Umbilical cord (tissue), 2 donors: ENCODE measurements around the gene ANKZF1. TPM values are rescaled to one million over a fixed set of nuclear protein-coding genes. Genes with fewer than 3 reads are reported as not detected.
A peak's percentile ranks its signal among the peaks of the same experiment; 100 is the strongest.
"Not testable (repeated sequence)": the region's sequence is repeated elsewhere in the genome, so short reads cannot be mapped to it uniquely, and the experiment has no call there.

Experiments used
- DNase-seq: peaks from one replicate; pipeline ENCODE4 v3.0.0-alpha.2; 2015; ENCODE audit warnings: low spot score
- total RNA-seq: library from RNA; depleted of rRNA; stranded (reverse); fragments of >200 nt; gene quantifications from one replicate; pipeline ENCODE4 v1.2.3, GENCODE V29; 2014; ENCODE audit warnings: low replicate concordance; ENCODE audit not compliant: insufficient read depth

Gene ANKZF1, protein sequence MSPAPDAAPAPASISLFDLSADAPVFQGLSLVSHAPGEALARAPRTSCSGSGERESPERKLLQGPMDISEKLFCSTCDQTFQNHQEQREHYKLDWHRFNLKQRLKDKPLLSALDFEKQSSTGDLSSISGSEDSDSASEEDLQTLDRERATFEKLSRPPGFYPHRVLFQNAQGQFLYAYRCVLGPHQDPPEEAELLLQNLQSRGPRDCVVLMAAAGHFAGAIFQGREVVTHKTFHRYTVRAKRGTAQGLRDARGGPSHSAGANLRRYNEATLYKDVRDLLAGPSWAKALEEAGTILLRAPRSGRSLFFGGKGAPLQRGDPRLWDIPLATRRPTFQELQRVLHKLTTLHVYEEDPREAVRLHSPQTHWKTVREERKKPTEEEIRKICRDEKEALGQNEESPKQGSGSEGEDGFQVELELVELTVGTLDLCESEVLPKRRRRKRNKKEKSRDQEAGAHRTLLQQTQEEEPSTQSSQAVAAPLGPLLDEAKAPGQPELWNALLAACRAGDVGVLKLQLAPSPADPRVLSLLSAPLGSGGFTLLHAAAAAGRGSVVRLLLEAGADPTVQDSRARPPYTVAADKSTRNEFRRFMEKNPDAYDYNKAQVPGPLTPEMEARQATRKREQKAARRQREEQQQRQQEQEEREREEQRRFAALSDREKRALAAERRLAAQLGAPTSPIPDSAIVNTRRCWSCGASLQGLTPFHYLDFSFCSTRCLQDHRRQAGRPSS
- 27.9 TPM for total RNA-seq

DNA sequence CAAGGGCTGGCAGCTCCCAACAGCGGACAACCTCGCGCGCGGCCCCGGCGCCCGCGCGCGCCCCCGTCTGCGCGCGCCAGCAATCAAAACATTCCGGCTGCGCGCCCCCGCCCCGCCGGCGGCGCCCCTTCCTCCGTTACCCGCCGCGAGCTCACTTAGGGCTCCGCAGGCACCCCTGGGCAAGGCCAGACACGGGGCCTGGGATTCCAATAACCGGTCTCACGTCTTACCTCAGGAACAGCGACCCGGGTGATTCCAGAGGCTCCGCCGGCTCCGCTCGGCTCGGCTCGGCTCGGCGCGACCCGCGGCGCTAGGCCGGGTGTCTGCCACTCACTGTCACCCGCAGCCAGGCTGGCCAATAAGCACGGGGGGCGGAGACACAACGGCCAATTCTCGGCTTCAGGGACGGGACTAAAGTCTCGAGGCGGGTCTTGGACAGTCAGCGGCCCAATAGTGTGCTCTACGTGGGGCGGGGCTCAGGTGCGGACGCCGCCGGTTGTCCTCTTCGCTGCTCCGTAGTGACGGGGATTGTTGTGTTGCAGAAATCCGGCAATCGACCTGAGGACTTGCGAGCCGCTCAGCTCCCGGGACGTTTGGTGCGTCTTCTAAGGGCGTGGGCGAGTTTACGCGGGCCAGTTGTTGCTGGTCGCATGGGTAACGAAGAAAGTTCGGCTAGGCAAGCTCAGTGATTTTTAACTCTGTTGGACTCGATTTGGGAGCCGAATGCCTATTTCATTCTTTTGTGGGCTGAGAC, at the start of gene ANKZF1, which contains the start of gene ATG9A:
TSS of gene ANKZF1 (plus strand) at position 502 of the 754 bp plus-strand sequence. CDS start 452 bp downstream, outside the sequence.
TSS of gene ATG9A (minus strand) at position 332 of the 754 bp plus-strand sequence. CDS start 1,612 bp downstream, outside the sequence.
- peak; percentile 100 for DNase-seq

DNA sequence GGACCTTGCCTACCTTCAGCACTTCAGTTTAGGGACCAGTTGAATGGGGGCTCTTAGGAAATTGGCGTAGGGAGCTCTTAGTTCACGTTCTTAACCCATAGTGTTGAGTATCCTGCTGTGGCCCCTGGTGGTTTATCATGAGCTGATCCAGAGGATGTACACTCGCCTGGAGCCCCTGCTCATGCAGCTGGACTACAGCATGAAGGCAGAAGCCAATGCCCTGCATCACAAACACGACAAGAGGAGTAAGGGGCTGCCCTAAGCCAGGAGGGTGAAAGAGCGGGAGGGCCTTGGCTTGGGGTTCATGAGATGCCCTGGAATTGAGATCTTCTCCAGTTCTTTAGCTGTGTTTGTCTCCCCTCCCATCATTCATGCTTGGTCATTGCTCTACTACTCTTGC, 48.6 kb upstream of the ANKZF1 start:
- DNase-seq: no peak

DNA sequence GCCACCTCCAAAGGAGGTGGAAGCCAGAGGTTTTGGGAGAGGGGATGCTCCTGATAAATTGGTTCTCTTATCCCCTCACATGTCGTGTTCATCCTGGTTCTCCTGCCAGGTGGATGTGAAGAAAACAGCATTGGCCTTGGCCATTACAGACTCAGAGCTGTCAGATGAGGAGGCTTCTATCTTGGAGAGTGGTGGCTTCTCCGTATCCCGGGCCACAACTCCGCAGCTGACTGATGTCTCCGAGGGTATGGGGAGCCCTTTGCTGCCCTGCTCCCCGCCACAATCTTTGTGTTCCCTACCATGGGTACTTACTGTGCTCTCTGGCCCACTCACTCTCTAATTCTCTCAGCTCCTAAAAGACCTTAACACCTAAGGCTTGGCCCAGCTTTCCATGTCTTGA, 48.1 kb upstream of the ANKZF1 start:
- DNase-seq: no peak

DNA sequence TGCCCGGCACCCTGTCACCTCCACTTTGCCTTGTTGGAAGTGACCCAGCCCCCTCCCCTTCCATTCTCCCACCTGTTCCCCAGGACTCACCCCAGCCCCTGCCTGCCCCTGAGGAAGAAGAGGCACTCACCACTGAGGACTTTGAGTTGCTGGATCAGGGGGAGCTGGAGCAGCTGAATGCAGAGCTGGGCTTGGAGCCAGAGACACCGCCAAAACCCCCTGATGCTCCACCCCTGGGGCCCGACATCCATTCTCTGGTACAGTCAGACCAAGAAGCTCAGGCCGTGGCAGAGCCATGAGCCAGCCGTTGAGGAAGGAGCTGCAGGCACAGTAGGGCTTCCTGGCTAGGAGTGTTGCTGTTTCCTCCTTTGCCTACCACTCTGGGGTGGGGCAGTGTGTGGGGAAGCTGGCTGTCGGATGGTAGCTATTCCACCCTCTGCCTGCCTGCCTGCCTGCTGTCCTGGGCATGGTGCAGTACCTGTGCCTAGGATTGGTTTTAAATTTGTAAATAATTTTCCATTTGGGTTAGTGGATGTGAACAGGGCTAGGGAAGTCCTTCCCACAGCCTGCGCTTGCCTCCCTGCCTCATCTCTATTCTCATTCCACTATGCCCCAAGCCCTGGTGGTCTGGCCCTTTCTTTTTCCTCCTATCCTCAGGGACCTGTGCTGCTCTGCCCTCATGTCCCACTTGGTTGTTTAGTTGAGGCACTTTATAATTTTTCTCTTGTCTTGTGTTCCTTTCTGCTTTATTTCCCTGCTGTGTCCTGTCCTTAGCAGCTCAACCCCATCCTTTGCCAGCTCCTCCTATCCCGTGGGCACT, 47.1 kb upstream of the ANKZF1 start:
- DNase-seq: no peak

DNA sequence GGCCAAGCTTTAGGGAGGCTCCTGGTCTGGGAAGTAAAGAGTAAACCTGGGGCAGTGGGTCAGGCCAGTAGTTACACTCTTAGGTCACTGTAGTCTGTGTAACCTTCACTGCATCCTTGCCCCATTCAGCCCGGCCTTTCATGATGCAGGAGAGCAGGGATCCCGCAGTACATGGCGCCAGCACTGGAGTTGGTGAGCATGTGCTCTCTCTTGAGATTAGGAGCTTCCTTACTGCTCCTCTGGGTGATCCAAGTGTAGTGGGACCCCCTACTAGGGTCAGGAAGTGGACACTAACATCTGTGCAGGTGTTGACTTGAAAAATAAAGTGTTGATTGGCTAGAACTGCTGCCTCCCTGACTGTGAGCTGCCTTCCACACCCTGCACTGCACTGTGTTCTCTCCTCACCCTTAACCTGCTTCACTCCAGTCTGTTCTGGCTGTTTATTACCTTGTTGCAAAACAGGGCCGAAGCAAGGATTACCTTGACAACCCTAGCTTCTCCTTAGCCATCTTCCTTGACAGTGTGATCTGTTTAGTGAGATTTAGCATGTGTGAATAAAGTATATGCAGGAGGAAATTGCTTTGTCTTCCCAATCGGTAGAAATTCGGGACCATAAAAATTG, 46.3 kb upstream of the ANKZF1 start:
- no peak for DNase-seq

DNA sequence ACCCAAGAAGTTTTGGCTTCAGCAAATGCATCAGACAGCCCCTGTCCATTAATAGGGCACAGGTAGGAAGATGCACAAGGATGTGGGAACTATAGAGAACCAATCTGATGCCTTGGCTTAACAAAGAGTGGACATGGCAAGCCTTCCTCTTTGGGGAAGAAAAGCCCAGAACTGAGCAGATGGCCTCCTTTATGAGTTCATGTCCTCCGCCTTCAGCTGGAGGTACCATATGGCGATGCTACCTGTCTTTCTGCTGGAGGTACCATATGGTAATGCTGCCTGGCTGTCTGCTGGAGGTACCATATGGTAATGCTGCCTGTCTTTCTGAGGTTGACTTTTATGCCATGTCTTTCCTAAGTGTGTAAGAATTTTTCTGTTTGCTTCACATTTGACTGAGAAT, 45.5 kb upstream of the ANKZF1 start:
- no peak for DNase-seq

DNA sequence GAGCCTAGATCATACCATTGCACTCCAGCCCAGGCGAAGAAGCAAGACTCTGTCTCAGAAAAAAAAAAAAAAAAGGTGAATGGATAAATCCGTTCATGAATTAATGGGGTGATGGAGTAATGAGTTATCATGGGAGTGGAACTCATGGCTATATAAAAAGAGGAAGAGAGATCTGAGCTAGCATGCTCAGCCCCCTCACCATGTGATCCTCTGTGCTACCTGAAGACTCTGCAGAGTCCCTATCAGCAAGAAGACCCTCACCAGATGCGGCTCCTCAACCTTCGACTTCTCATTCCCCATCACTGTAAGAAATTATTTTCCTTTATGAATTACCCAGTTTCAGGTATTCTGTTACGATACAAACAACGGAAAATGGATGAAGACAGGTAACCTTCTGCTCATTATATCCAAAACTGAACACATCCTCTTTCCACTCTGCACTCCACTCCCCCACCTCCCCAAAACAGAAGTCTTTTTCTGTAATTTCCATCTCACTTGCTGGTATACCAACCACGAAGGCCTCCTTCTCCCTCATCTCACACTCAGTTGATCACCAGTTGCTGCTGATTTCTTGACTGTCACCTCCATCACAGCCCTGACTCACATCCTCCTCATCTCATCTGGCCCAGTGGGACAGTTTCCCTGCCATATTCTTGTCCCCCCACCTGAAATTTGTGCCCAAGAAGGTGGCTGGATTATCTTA, 42.7 kb upstream of the ANKZF1 start:
- no peak for DNase-seq

DNA sequence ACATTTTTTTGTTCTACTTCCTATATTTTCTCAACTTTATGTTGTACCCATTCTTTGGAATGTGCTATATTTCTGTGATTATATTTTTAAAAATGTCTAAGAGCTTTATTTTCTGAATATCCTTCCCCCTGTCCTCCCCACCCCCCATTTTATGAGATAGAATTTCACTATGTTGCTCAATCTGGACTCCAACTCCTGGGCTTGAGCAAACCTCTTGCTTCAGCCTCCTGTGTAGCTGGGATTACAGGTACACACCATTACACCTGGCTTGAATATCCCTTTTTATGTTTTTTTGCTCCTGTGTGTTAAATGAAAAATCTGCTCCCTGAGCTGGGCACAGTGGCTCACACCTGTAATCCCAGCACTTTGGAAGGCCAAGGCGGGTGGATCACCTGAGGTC, 32.2 kb upstream of the ANKZF1 start:
- DNase-seq: no peak

DNA sequence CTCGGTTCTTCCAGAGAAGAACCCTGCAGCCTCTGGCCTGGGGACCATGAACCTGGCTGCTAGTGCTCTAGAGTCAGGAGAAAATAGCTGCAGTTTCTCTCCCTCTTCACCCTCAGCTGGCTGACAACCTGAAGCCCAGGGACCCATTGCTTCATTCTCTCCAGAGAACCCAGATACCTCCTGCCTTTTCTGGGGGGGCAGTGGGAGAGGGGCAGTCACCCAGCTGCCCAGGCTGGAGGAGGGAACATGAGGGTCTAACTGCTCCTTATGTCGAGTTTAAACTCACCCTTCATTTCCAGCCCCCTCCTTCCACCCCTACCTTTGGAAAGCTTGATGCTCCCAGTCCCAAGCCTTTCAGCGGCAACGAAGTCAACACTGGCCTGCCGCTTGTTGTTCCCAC, 30.6 kb upstream of the ANKZF1 start:
- DNase-seq: no peak

DNA sequence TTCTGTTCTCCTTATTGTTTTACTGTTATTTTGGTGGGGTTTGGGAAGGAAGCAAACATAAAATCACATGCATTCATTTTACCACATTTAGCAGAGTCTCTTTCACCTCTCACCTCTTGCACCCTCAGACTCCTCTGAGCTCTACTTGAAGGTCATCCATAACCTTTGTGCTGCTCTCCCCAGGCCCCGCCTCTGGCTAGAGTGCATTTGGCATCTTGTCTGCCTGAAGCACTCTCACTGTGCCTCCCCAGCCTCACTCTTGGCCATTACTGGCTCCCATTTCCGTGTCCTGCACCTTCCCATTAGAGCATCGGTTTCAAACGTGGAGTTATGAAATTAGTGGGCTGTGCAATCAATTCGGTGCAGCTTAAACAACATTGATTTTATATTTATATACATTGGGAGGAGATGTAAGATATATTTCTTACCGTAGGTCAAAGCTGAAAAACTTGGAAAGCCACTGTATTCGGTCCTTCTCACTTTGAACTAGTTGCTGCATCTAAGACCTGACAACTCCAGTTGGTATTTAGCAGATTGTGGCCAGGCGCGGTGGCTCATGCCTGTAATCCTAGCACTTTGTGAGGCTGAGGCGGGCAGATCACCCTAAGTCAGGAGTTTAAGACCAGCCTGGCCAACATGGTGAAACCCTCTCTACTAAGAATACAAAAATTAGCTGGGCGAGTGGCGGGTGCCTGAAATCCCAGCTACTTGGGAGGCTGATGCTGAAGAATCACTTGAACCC, 30.0 kb upstream of the ANKZF1 start:
- DNase-seq: no peak

DNA sequence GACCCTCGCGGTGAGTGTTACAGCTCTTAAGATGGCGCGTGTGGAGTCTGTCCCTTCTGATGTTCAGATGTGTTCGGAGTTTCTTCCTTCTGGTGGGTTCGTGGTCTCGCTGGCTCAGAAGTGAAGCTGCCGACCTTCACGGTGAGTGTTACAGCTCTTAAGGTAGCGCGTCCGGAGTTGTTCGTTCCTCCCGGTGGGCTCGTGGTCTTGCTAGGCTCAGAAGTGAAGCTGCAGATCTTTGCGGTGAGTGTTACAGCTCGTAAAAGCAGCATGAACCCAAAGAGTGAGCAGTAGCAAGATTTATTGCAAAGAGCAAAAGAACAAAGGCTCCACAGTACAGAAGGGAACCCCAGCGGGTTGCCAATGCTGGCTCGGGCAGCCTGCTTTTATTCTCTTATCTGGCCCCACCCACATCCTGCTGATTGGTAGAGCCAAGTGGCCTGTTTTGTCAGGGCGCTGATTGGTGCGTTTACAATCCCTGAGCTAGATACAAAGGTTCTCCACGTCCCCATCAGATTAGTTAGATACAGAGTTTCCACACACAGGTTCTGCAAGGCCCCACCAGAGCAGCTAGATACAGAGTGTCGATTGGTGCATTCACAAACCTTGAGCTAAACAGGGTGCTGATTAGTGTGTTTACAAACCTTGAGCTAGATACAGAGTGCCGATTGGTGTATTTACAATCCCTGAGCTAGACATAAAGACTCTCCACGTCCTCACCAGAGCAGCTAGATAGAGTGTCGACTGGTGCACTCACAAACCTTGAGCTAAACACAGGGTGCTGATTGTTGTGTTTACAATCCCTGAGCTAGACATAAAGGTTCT, 28.9 kb upstream of the ANKZF1 start:
- DNase-seq: not testable (repeated sequence)

DNA sequence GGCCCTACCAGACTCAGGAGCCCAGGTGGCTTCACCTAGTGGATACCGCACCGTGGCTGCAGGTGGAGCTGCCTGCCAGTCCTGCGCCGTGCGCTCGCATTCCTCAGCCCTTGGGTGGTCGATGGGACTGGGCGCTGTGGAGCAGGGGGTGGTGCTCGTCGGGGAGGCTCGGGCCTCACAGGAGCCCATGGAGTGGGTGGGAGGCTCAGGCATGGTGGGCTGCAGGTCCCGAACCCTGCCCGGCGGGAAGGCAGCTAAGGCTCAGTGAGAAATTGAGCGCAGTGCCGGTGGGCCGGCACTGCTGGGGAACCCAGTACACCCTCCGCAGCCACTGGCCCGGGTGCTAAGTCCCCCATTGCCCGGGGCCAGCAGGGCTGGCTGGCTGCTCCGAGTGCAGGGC, 28.3 kb upstream of the ANKZF1 start:
- DNase-seq: not testable (repeated sequence)

DNA sequence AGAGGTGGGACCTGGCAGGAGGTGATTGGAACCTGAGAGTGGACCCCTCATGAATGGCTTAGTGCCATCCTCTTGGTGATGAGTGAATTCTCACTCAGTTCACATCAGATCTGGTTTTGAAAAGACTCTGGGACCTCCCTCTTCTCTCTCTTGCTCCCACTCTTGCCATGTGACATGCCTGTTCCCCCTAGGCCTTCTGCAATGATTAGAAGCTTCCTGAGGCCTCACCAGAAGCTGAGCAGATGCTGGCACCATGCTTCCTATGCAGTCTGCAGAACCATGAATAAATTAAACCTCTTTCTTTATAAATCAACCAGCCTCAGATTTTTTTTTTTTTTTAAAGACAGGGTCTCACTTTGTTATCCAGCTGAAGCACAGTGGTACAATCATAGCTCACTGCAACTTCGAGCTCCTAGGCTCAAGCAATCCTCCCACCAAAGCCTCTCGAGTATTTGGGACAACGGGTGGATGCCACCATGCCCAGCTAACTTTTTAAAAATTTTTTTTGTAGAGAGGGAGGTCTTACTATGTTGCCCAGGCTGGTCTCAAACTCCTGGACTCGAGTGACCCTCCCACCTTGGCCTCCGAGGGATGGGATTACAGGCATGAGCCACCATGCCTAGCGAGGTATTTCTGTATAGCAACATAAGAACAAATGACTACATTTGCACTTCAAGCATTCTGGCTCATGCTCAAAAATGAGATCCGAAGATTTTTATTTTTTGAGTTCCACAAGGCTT, 25.0 kb upstream of the ANKZF1 start:
- no peak for DNase-seq

DNA sequence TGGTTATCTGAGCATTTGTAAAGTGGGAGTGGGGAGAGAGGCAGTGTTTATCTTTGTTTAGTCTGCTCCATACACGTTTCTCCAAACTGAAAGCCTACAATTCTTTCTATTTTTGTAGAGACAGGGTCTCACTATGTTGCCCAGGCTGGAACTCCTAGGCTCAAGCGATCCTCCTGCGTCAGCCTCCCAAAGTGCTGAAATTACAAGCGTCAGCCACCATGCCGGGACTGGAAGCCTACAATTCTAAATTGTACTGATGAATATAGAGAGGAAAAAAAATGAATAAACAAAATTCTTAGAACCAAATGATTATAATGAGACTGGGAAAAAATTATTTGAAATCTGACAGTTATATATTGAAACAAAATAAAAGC, 24.5 kb upstream of the ANKZF1 start:
- DNase-seq: no peak

DNA sequence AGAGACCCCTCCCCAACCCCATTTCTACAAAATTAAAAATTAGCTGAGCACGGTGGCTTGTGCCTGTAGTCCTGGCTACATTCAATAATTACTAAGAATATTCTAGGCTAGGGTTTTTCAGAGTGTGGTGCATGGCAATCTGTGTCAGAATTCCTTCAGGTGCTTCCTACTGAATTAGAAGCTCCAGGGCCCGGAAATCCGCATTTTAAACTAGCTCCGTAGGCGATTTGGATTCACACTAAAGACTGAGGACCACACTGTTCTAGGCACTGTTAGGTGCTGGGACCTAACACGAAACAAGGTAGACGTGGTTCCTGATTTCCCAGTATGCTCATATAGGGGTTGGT, 23.7 kb upstream of the ANKZF1 start:
- no peak for DNase-seq

DNA sequence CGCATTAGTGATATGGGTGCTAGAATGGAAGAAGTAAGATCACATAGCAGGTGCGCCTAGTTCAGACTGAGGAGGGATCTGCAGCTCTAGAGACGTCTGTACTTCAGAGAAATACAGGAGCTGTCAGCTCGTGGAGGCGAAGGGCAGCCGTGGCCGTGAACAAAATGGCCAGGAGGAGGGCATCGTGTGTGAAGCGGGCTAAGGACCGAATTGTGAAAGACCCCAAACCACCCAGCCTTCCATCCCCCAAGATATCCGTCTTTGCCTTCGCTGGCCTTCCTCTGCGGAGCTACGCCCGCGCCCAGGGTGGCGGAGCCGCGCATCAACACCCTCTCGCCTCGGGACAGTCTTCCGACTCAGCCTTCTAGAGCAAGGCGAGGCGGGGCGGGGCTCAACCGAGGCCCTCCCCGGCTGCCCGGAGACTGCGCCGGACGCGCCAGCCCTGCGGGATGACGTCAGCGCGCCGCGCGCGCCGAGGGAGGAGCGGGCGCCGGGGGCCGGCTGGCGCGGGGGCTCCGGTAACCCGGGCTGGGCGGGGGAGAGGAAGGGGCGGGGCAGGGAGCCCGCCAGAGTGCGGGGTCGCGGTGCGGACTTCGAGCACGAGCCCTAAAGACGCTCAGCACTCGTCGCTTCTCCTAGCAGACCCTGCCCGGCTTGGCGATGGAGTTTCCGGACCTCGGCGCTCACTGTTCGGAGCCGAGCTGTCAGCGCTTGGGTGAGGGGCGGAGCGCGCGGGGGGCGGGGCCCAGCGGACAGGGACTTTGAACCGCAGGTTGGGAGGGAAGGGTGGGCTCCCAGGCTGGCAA, 23.1 kb upstream of the ANKZF1 start, which contains the start of gene ZFAND2B:
TSS of gene ZFAND2B (plus strand) at position 455 of the 806 bp plus-strand sequence. CDS start at position 661, 206 bp downstream.
- DNase-seq: peak; percentile 97
